AG10803 (cell line): ENCODE measurements around the gene TLR4.

Source experiments
- DNase-seq: peaks from one replicate; pipeline ENCODE4 v3.0.0; 2010; ENCODE audit warnings: low read depth
- H3K4me3 ChIP-seq: 2 replicates; pipeline ENCODE4 v1.5.1; 2011; ENCODE audit warnings: mild to moderate bottlenecking, low read length, control low read depth
- CTCF ChIP-seq: conservative IDR thresholded peaks from 2 replicates; pipeline ENCODE4 v1.5.1; 2011; ENCODE audit warnings: mild to moderate bottlenecking, low read length, control low read depth, inconsistent platforms

TLR4 gene

GRCh38 chr9:117704024-117704575 lies at the start of gene TLR4:
Gene TLR4 (plus strand): TSS chr9:117704403. CDS start chr9:117704473, 70 bp downstream.
- peak within 1 kb of the TSS; percentile 63 for H3K4me3 ChIP-seq
- peak; percentile 71 for DNase-seq
- no peak for TF ChIP-seq CTCF

GRCh38 chr9:117656002-117656401 lies 48.2 kb upstream of the TLR4 start:
- no peak for DNase-seq
- no peak overlapping the region for H3K4me3 ChIP-seq
- no peak for TF ChIP-seq CTCF

GRCh38 chr9:117662651-117663050 lies 41.6 kb upstream of the TLR4 start:
- TF ChIP-seq CTCF: no peak
- H3K4me3 ChIP-seq: no peak overlapping the region
- no peak for DNase-seq

- TF ChIP-seq CTCF: no peak
- DNase-seq: no peak
These were observed 39.8 kb upstream of the TLR4 start for GRCh38 chr9:117664419-117664818.

GRCh38 chr9:117665601-117666385 lies 38.4 kb upstream of the TLR4 start:
- TF ChIP-seq CTCF: no peak
- no peak overlapping the region for H3K4me3 ChIP-seq
- no peak for DNase-seq

More at GRCh38 chr9:117664419-117664818, 39.8 kb upstream of the TLR4 start:
- H3K4me3 ChIP-seq: no peak overlapping the region

GRCh38 chr9:117671468-117671867 lies 32.7 kb upstream of the TLR4 start:
- no peak overlapping the region for H3K4me3 ChIP-seq
- peak; percentile 18 for DNase-seq
- TF ChIP-seq CTCF: no peak

GRCh38 chr9:117672369-117672768 lies 31.8 kb upstream of the TLR4 start:
- H3K4me3 ChIP-seq: no peak overlapping the region
- no peak for TF ChIP-seq CTCF
- peak; percentile 78 for DNase-seq
